ENCODE measurements around the gene GALNTL6. TPM values are rescaled to one million over a fixed set of nuclear protein-coding genes. Genes with fewer than 3 reads are reported as not detected.

GALNTL6 gene
- total and polyA plus RNA-seq, 2 donors (not counting 3 experiments of a cell fraction or from before 2014, with no cell fraction given), result not detected

DNA sequence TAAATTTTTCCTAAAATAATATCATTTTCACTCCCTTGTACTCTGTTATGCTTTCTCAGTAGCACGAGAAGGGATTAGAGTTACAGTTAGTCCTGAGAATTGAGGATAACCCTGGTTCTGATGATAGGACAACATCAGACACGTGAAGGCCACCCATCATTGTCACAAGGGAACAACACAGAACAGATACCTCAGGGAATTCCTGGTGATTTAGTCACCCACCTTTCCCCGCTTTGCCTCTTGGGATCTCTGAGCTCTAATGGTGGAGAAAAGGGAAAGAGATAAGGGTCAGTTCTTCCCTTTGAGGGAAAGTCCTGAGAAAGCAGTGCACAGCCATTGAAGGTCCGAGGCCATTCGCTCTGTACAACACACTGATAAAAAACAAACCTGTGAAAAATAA, 1243.1 kb downstream of the GALNTL6 start:
- no peak overlapping the region for H2AFZ ChIP-seq (ENCODE audit: low read depth, low read length)
- no TSS peak for BruUV-seq (replicated peaks)

More for the DNA sequence above, 1243.1 kb downstream of the GALNTL6 start:
- ChIA-PET POLR2A (no interaction called here), CTCF (interaction anchor here (1.1 to 2.1 kb wide), 3 partner anchors 43 to 245 kb away, joined by 3 to 8 read pairs (median 4); no protein-coding TSS in a partner anchor)
- Histone ChIP-seq H3K27ac (ENCODE audit: insufficient read depth, low read depth, low read length) (peak overlapping the region; percentile 74), H3K9me3 (replicated peaks; ENCODE audit: control insufficient read depth, insufficient read depth, low read length) (no peaks in the 10 kb centered on the region), H3K36me3 (ENCODE audit: control insufficient read depth in 2 of 2, extremely low read depth in 1 of 2, insufficient read depth in 2 of 2, low read length in 2 of 2) (no peaks in the 10 kb centered on the region), H3K79me2 (ENCODE audit: control insufficient read depth, insufficient read depth, low read length) (no peaks in the 10 kb centered on the region), H3K9me1 (replicated peaks; ENCODE audit: control insufficient read depth, extremely low read depth, insufficient read depth, low read length) (no peaks in the 10 kb centered on the region), H3K4me1 (ENCODE audit: control insufficient read depth, extremely low read depth, insufficient read depth, low read length) (peaks cover 30% of the 10 kb centered on the region), H3K4me3 (replicated peaks in 1 of 3; ENCODE audit: insufficient read depth in 1 of 3, low read depth in 1 of 3, low read length in 3 of 3) (no peak overlapping the region), H4K20me1 (replicated peaks; ENCODE audit: control insufficient read depth, extremely low read depth, insufficient read depth, low read length) (no peaks in the 10 kb centered on the region), H3K27me3 (ENCODE audit: control insufficient read depth in 2 of 2, insufficient read depth in 2 of 2, low read length in 2 of 2) (no peaks in the 10 kb centered on the region), H3K4me2 (ENCODE audit: insufficient read depth, low read length) (no peak overlapping the region), H3K9ac (replicated peaks; ENCODE audit: extremely low read depth, insufficient read depth, low read length) (no peak overlapping the region)
- no peak for TF ChIP-seq MYC (IDR thresholded peaks at IDR 0.05; ENCODE audit: low read depth, low read length)
- TF ChIP-seq, protein P1, sequence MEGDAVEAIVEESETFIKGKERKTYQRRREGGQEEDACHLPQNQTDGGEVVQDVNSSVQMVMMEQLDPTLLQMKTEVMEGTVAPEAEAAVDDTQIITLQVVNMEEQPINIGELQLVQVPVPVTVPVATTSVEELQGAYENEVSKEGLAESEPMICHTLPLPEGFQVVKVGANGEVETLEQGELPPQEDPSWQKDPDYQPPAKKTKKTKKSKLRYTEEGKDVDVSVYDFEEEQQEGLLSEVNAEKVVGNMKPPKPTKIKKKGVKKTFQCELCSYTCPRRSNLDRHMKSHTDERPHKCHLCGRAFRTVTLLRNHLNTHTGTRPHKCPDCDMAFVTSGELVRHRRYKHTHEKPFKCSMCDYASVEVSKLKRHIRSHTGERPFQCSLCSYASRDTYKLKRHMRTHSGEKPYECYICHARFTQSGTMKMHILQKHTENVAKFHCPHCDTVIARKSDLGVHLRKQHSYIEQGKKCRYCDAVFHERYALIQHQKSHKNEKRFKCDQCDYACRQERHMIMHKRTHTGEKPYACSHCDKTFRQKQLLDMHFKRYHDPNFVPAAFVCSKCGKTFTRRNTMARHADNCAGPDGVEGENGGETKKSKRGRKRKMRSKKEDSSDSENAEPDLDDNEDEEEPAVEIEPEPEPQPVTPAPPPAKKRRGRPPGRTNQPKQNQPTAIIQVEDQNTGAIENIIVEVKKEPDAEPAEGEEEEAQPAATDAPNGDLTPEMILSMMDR (IDR thresholded peaks at IDR 0.05; ENCODE audit: extremely low read depth in 1 of 2, insufficient read depth in 1 of 2, low read depth in 1 of 2, low read length in 2 of 2), result no peak
- TF ChIP-seq EZH2 (IDR thresholded peaks at IDR 0.05; ENCODE audit: borderline replicate concordance, low read depth, low read length, severe bottlenecking), result no peak
- TF ChIP-seq, protein P2, sequence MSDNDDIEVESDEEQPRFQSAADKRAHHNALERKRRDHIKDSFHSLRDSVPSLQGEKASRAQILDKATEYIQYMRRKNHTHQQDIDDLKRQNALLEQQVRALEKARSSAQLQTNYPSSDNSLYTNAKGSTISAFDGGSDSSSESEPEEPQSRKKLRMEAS (IDR thresholded peaks at IDR 0.05; ENCODE audit: insufficient read depth, insufficient read length), result no peak
- TF ChIP-seq POLR2AphosphoS5 (IDR thresholded peaks at IDR 0.05; ENCODE audit: insufficient read depth, low read depth, low read length), result no peak
- TF ChIP-seq FOS (IDR thresholded peaks at IDR 0.05; ENCODE audit: borderline replicate concordance, insufficient read depth, low read length), result no peak
- TF ChIP-seq GATA2 (IDR thresholded peaks at IDR 0.05; ENCODE audit: insufficient read depth, insufficient read length, low read depth, low read length), result no peak
- no peak for TF ChIP-seq JUN (IDR thresholded peaks at IDR 0.05; ENCODE audit: borderline replicate concordance, insufficient read depth, insufficient read length, low read depth)
- no peak for FAIRE-seq
- no peak for DNase-seq (ENCODE audit: low read depth, low spot score)
- intact Hi-C loops (cut with micrococcal nuclease) (loop anchor here (2.0 kb wide), 1 partner anchor 113 kb away; the partner anchor contains the start of gene GALNT7), dilution Hi-C loops (cut with MboI; ENCODE audit: extremely low pct_ligation_motif_present, low sequenced_read_pairs) (no loop called here)

Measured in endothelial cell of umbilical vein (primary cell).